ENCODE data around the gene USP32. TPM values are rescaled to one million over a fixed set of nuclear protein-coding genes. Genes with fewer than 3 reads are reported as not detected.

USP32 gene
- total and polyA plus RNA-seq, 2 of the 8 experiments (the other 6 are each of a cell fraction or from before 2014, with no cell fraction given) = 29.6 to 112 TPM

DNA sequence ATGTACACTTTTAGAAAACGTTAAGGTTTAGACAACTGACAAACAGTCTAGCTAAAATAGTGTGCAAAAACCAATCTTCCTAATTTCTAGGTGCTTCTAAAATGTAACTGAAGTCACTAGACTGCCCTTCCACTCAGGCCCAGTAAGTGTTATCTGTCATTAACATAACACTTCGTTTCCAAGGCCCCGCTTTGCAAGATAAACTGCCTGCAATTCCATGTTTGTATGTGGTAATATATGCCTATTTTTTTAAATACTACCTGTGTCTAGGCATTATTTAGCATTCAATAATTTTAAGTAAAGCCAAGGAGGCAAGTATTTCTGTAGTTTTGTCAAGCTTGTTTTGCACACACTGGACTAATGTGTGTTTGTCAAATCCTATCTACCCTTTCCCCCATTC lies 3.2 kb downstream of the USP32 start (continued):
- TF ChIP-seq, protein P1, sequence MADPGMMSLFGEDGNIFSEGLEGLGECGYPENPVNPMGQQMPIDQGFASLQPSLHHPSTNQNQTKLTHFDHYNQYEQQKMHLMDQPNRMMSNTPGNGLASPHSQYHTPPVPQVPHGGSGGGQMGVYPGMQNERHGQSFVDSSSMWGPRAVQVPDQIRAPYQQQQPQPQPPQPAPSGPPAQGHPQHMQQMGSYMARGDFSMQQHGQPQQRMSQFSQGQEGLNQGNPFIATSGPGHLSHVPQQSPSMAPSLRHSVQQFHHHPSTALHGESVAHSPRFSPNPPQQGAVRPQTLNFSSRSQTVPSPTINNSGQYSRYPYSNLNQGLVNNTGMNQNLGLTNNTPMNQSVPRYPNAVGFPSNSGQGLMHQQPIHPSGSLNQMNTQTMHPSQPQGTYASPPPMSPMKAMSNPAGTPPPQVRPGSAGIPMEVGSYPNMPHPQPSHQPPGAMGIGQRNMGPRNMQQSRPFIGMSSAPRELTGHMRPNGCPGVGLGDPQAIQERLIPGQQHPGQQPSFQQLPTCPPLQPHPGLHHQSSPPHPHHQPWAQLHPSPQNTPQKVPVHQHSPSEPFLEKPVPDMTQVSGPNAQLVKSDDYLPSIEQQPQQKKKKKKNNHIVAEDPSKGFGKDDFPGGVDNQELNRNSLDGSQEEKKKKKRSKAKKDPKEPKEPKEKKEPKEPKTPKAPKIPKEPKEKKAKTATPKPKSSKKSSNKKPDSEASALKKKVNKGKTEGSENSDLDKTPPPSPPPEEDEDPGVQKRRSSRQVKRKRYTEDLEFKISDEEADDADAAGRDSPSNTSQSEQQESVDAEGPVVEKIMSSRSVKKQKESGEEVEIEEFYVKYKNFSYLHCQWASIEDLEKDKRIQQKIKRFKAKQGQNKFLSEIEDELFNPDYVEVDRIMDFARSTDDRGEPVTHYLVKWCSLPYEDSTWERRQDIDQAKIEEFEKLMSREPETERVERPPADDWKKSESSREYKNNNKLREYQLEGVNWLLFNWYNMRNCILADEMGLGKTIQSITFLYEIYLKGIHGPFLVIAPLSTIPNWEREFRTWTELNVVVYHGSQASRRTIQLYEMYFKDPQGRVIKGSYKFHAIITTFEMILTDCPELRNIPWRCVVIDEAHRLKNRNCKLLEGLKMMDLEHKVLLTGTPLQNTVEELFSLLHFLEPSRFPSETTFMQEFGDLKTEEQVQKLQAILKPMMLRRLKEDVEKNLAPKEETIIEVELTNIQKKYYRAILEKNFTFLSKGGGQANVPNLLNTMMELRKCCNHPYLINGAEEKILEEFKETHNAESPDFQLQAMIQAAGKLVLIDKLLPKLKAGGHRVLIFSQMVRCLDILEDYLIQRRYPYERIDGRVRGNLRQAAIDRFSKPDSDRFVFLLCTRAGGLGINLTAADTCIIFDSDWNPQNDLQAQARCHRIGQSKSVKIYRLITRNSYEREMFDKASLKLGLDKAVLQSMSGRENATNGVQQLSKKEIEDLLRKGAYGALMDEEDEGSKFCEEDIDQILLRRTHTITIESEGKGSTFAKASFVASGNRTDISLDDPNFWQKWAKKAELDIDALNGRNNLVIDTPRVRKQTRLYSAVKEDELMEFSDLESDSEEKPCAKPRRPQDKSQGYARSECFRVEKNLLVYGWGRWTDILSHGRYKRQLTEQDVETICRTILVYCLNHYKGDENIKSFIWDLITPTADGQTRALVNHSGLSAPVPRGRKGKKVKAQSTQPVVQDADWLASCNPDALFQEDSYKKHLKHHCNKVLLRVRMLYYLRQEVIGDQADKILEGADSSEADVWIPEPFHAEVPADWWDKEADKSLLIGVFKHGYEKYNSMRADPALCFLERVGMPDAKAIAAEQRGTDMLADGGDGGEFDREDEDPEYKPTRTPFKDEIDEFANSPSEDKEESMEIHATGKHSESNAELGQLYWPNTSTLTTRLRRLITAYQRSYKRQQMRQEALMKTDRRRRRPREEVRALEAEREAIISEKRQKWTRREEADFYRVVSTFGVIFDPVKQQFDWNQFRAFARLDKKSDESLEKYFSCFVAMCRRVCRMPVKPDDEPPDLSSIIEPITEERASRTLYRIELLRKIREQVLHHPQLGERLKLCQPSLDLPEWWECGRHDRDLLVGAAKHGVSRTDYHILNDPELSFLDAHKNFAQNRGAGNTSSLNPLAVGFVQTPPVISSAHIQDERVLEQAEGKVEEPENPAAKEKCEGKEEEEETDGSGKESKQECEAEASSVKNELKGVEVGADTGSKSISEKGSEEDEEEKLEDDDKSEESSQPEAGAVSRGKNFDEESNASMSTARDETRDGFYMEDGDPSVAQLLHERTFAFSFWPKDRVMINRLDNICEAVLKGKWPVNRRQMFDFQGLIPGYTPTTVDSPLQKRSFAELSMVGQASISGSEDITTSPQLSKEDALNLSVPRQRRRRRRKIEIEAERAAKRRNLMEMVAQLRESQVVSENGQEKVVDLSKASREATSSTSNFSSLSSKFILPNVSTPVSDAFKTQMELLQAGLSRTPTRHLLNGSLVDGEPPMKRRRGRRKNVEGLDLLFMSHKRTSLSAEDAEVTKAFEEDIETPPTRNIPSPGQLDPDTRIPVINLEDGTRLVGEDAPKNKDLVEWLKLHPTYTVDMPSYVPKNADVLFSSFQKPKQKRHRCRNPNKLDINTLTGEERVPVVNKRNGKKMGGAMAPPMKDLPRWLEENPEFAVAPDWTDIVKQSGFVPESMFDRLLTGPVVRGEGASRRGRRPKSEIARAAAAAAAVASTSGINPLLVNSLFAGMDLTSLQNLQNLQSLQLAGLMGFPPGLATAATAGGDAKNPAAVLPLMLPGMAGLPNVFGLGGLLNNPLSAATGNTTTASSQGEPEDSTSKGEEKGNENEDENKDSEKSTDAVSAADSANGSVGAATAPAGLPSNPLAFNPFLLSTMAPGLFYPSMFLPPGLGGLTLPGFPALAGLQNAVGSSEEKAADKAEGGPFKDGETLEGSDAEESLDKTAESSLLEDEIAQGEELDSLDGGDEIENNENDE (IDR thresholded peaks at IDR 0.05; ENCODE audit: insufficient replicate concordance, low read length) = no peak
- TF ChIP-seq YY1 (IDR thresholded peaks at IDR 0.05; ENCODE audit: low read depth, low read length) (no peak), CEBPB (IDR thresholded peaks at IDR 0.05; ENCODE audit: low read depth, low read length) (no peak), KDM5A (IDR thresholded peaks at IDR 0.05; ENCODE audit: low read length) (no peak)
